Measurements from ENCODE around the gene DENND5A. TPM values are rescaled to one million over a fixed set of nuclear protein-coding genes. Genes with fewer than 3 reads are reported as not detected.

Gene DENND5A
- total and polyA plus RNA-seq, 2 of the 8 experiments (the other 6 are each of a cell fraction or from before 2014, with no cell fraction given) = 65.7 to 139 TPM

GRCh38 chr11:9155930-9156329 lies 109.2 kb downstream of the DENND5A start:
- Histone ChIP-seq H3K14ac (ENCODE audit: insufficient read length) (no peak overlapping the region), H4K5ac (ENCODE audit: insufficient read length, low read depth, low read length) (no peak overlapping the region), H3K9ac (replicated peaks in 1 of 4; ENCODE audit: extremely low read depth in 1 of 4, low read depth in 3 of 4, low read length in 3 of 4) (no peak overlapping the region), H2BK20ac (ENCODE audit: low read length) (no peak overlapping the region), H3K36me3 (ENCODE audit: control insufficient read depth in 2 of 4, insufficient read depth in 4 of 4, low read length in 3 of 4) (peaks cover 2 to 25% (median 15%) of the 10 kb centered on the region in 4 experiments; a peak in 7 of 8 replicates), H3K79me1 (ENCODE audit: low read depth, low read length) (no peaks in the 10 kb centered on the region), H3K79me2 (ENCODE audit: control insufficient read depth in 1 of 2, insufficient read depth in 2 of 2, low read length in 2 of 2) (no peaks in the 10 kb centered on the region), H3K27me3 (replicated peaks in 1 of 4; ENCODE audit: control insufficient read depth in 3 of 4, extremely low read depth in 1 of 4, insufficient read depth in 3 of 4, low read length in 3 of 4) (no peaks in the 10 kb centered on the region), H4K8ac (ENCODE audit: extremely low read depth, insufficient read depth, low read length) (no peak overlapping the region), H2BK120ac (replicated peaks; ENCODE audit: low read depth, low read length) (no peak overlapping the region), H3K9me3 (ENCODE audit: insufficient read depth in 2 of 2, low read depth in 1 of 2, low read length in 1 of 2) (no peaks in the 10 kb centered on the region), H3K23me2 (ENCODE audit: low read depth, low read length) (no peaks in the 10 kb centered on the region), H4K91ac (replicated peaks; ENCODE audit: insufficient read length, low read length) (no peak overlapping the region), H2BK12ac (ENCODE audit: low read depth, low read length) (no peak overlapping the region), H3K27ac (ENCODE audit: low read depth, low read length) (no peak overlapping the region), H3K18ac (ENCODE audit: extremely low read depth, low read length) (no peak overlapping the region), H3K4me2 (ENCODE audit: insufficient read depth in 1 of 2, low read depth in 2 of 2, low read length in 2 of 2) (no peak overlapping the region), H3K4me3 (ENCODE audit: extremely low read depth in 1 of 4, insufficient read depth in 2 of 4, low read depth in 3 of 4, low read length in 4 of 4) (no peak overlapping the region), H3K4ac (replicated peaks; ENCODE audit: insufficient read length, low read depth, low read length) (no peak overlapping the region), H2BK15ac (ENCODE audit: low read length) (no peak overlapping the region), H3K4me1 (replicated peaks in 1 of 4; ENCODE audit: control insufficient read depth in 3 of 4, insufficient read depth in 4 of 4, low read length in 3 of 4) (no peaks in the 10 kb centered on the region), H2AK5ac (ENCODE audit: low read depth, low read length) (no peak overlapping the region), H3K56ac (replicated peaks; ENCODE audit: insufficient read length, low read depth, low read length) (no peak overlapping the region), H2AFZ (ENCODE audit: low read length) (no peak overlapping the region), H3K23ac (ENCODE audit: insufficient read length) (no peak overlapping the region), H2BK5ac (ENCODE audit: low read depth, low read length) (no peak overlapping the region), H4K20me1 (replicated peaks in 1 of 2; ENCODE audit: control insufficient read depth in 1 of 2, insufficient read depth in 2 of 2, low read length in 2 of 2) (peaks cover 0 to 3% of the 10 kb centered on the region in 2 experiments)
- POLR2A ChIA-PET (ENCODE audit: partially characterized antibody) = no interaction called here
- no peak for TF ChIP-seq KDM1A (IDR thresholded peaks at IDR 0.05; ENCODE audit: borderline replicate concordance, low read length)
- TF ChIP-seq RAD21 (IDR thresholded peaks at IDR 0.05 in 1 of 2, conservative IDR thresholded peaks at IDR 0.05 in 1 of 2; ENCODE audit: low read depth in 2 of 2, low read length in 2 of 2) = no peak
- TF ChIP-seq TAF1 (IDR thresholded peaks at IDR 0.05; ENCODE audit: low read depth, low read length) = no peak
- no peak for TF ChIP-seq RXRA (IDR thresholded peaks at IDR 0.05; ENCODE audit: insufficient read depth, low read depth, low read length)
- no peak for TF ChIP-seq RBBP5 (IDR thresholded peaks at IDR 0.05; ENCODE audit: borderline replicate concordance, low read depth, low read length)
- TF ChIP-seq ASH2L (IDR thresholded peaks at IDR 0.05; ENCODE audit: low read length) = no peak
- no peak for TF ChIP-seq PHF8 (conservative IDR thresholded peaks at IDR 0.05; ENCODE audit: low read depth, low read length)
- DNase-seq (ENCODE audit: low read depth in 1 of 2, low spot score in 2 of 2) = no peak
- CTCF ChIA-PET (ENCODE audit: partially characterized antibody) = interaction anchor here (0.9 kb wide), 1 partner anchor 9 kb away, joined by 3 read pairs; no protein-coding TSS in a partner anchor
- no peak for FAIRE-seq
- 92% methylated on average over 4 of the region's 4 CpGs; no CpG with 5 or more reads in 1 of the 2 experiments for WGBS, 2 experiments (ENCODE audit: extremely low coverage in 1 of 2, insufficient coverage in 1 of 2, insufficient read length in 1 of 2, insufficient replicate concordance in 2 of 2, low coverage in 1 of 2, low lambda C conversion rate in 2 of 2, missing lambda C conversion rate in 1 of 2)

All from H1 (cell line).